ENCODE data around the gene WNT11.

The WNT11 gene

GRCh38 chr11:76206327-76207081, at the start of gene WNT11:
TSS of gene WNT11 (minus strand) at chr11:76206502. CDS start at chr11:76206407, 95 bp downstream.
- DNase-seq, result no peak

GRCh38 chr11:76253416-76253815, 47.1 kb upstream of the WNT11 start:
- no peak for DNase-seq

- DNase-seq, result no peak
These were observed 46.3 kb upstream of the WNT11 start for GRCh38 chr11:76252631-76253070.

GRCh38 chr11:76251576-76251975, 45.3 kb upstream of the WNT11 start:
- DNase-seq, result no peak

GRCh38 chr11:76251226-76251575, 44.9 kb upstream of the WNT11 start:
- DNase-seq, result no peak

GRCh38 chr11:76250520-76251225, 44.4 kb upstream of the WNT11 start:
- DNase-seq, result no peak

GRCh38 chr11:76249195-76249741, 43.0 kb upstream of the WNT11 start:
- no peak for DNase-seq

- DNase-seq, result no peak
These were observed 41.9 kb upstream of the WNT11 start for GRCh38 chr11:76248210-76248609.

- no peak for DNase-seq
These were observed 40.8 kb upstream of the WNT11 start for GRCh38 chr11:76247091-76247490.

GRCh38 chr11:76246271-76246933, 40.1 kb upstream of the WNT11 start:
- DNase-seq, result no peak

GRCh38 chr11:76245720-76246119, 39.4 kb upstream of the WNT11 start:
- no peak for DNase-seq

- DNase-seq, result no peak
These were observed 38.1 kb upstream of the WNT11 start for GRCh38 chr11:76244316-76244851.

GRCh38 chr11:76243957-76244285, 37.6 kb upstream of the WNT11 start:
- no peak for DNase-seq

- DNase-seq, result no peak
These were observed 37.1 kb upstream of the WNT11 start for GRCh38 chr11:76243193-76243956.

GRCh38 chr11:76242004-76242779, 35.9 kb upstream of the WNT11 start:
- no peak for DNase-seq

- DNase-seq, result no peak
These were observed 35.1 kb upstream of the WNT11 start for GRCh38 chr11:76241243-76242000.

- no peak for DNase-seq
These were observed 34.4 kb upstream of the WNT11 start for GRCh38 chr11:76240666-76241065.

GRCh38 chr11:76240161-76240540, 33.8 kb upstream of the WNT11 start:
- no peak for DNase-seq

- no peak for DNase-seq
These were observed 33.3 kb upstream of the WNT11 start for GRCh38 chr11:76239483-76240160.

- DNase-seq, result no peak
These were observed 32.2 kb upstream of the WNT11 start for GRCh38 chr11:76238551-76238950.

- DNase-seq, result no peak
These were observed 31.6 kb upstream of the WNT11 start for GRCh38 chr11:76237914-76238313.
